K562 (cell line): ENCODE measurements around the gene MADD. TPM values are rescaled to one million over a fixed set of nuclear protein-coding genes. Genes with fewer than 3 reads are reported as not detected.
A peak's percentile ranks its signal among the peaks of the same experiment; 100 is the strongest.

Source experiments
- BCL6 ChIP-seq: fragments of 250-450 bp; sonication (Bioruptor Pico); IDR thresholded peaks from 2 replicates; pipeline ENCODE4 v1.4.0; 2020
- CBFA2T3 ChIP-seq: fragments of 450-650 bp; IDR thresholded peaks from 2 replicates; pipeline ENCODE4 v1.6.1; 2017
- CBX3 ChIP-seq, 2 experiments: IDR thresholded peaks; 1 replicate in 1 of 2; 2 replicates in 1 of 2; pipeline ENCODE4 v1.6.1; 2012; ENCODE audit warnings: inconsistent platforms in 2 of 2, low read length in 2 of 2, borderline replicate concordance in 1 of 2, control low read depth in 1 of 2
- CEBPG ChIP-seq, 3 experiments: fragments of 200-800 bp in 1 of 3; sonication (Bioruptor generic) in 1 of 3; sonication (generic) in 1 of 3; formaldehyde crosslinking in 1 of 3; IDR thresholded peaks in 2 of 3; conservative IDR thresholded peaks in 1 of 3; 2 replicates each; pipeline versions ENCODE4 v1.6.1 to v1.8.0; 2016 to 2022; ENCODE audit warnings: missing compliant biosample characterization in 2 of 3, missing genetic modification characterization in 2 of 3, mild to moderate bottlenecking in 1 of 3, missing genetic modification reagents in 1 of 3
- DNMT1 ChIP-seq: fragments of 450-650 bp; IDR thresholded peaks from 2 replicates; pipeline ENCODE4 v1.6.1; 2016; ENCODE audit warnings: antibody characterized with exemption, mild to moderate bottlenecking
- ELK3 ChIP-seq: fragments of 450-650 bp; formaldehyde crosslinking; IDR thresholded peaks from 2 replicates; pipeline ENCODE4 v1.4.0; 2020; ENCODE audit warnings: mild to moderate bottlenecking
- FOSL1 ChIP-seq: fragments of 200-800 bp; sonication (Bioruptor generic); conservative IDR thresholded peaks from 2 replicates; pipeline ENCODE4 v1.6.1; 2016; ENCODE audit warnings: missing genetic modification characterization, missing compliant biosample characterization
- LARP7 ChIP-seq: fragments of 450-650 bp; IDR thresholded peaks from 2 replicates; pipeline ENCODE4 v1.6.1; 2016
- MIER1 ChIP-seq: fragments of 450-650 bp; IDR thresholded peaks from 2 replicates; pipeline ENCODE4 v1.6.1; 2016; ENCODE audit warnings: antibody characterized with exemption, mild to moderate bottlenecking, low read depth
- NFIX ChIP-seq: fragments of 250-450 bp; sonication (Bioruptor Pico); IDR thresholded peaks from 2 replicates; pipeline ENCODE4 v1.4.0; 2020; ENCODE audit warnings: low read depth, mild to moderate bottlenecking, moderate library complexity
- POLR2AphosphoS2 ChIP-seq: IDR thresholded peaks from 2 replicates; pipeline ENCODE4 v1.6.1; 2012; ENCODE audit warnings: low read length, improper control_type of control experiment
- PTRF ChIP-seq: fragments of 450-650 bp; IDR thresholded peaks from 2 replicates; pipeline ENCODE4 v1.6.1; 2016; ENCODE audit warnings: mild to moderate bottlenecking, missing genetic modification characterization, missing compliant biosample characterization
- REST ChIP-seq, 2 experiments: fragments of 450-650 bp; formaldehyde crosslinking in 1 of 2; IDR thresholded peaks; 2 replicates each; pipeline versions ENCODE4 v1.4.0 to v1.6.1; 2014 to 2020; ENCODE audit warnings: mild to moderate bottlenecking in 2 of 2, borderline replicate concordance in 1 of 2, low read depth in 1 of 2
- RFX7 ChIP-seq: fragments of 250-450 bp; sonication (Bioruptor Pico); IDR thresholded peaks from 2 replicates; pipeline ENCODE4 v1.5.1; 2021; ENCODE audit warnings: mild to moderate bottlenecking
- SMARCA4 ChIP-seq: fragments of 450-650 bp; IDR thresholded peaks from 2 replicates; pipeline ENCODE4 v1.6.1; 2016
- SNIP1 ChIP-seq: fragments of 450-650 bp; IDR thresholded peaks from 2 replicates; pipeline ENCODE4 v1.7.1; 2017; ENCODE audit warnings: low read depth, mild to moderate bottlenecking
- ZNF12 ChIP-seq: sonication (generic); formaldehyde crosslinking; IDR thresholded peaks from 2 replicates; pipeline ENCODE4 v1.4.0; 2020; ENCODE audit warnings: mild to moderate bottlenecking, missing genetic modification reagents
- ZNF586 ChIP-seq: fragments of 450-650 bp; formaldehyde crosslinking; conservative IDR thresholded peaks from 2 replicates; pipeline ENCODE4 v1.4.0; 2020; ENCODE audit warnings: mild to moderate bottlenecking, moderate library complexity
- ZNF76 ChIP-seq: fragments of 250-450 bp; sonication (Bioruptor Pico); IDR thresholded peaks from 2 replicates; pipeline ENCODE4 v1.4.0; 2020; ENCODE audit warnings: mild to moderate bottlenecking, moderate library complexity, borderline replicate concordance
- polyA plus RNA-seq, 8 experiments: library from polyadenylated mRNA; depleted of rRNA in 4 of 8; stranded (reverse) in 5 of 8; unstranded in 3 of 8; fragments of >200 nt; fragmentation: Nextera tagmentation in 2 of 8; fragmentation: Illumina TruSeq in 1 of 8; extraction: Ambion mirVana in 2 of 8; extraction: Trizol in 1 of 8; gene quantifications; 2 replicates each; pipeline versions ENCODE4 v1.2.1 to v1.2.3, GENCODE V29; 2011 to 2014; ENCODE audit warnings: inconsistent platforms in 1 of 8, missing spikeins in 1 of 8
- total RNA-seq, 7 experiments: library from RNA; depleted of rRNA in 6 of 7; stranded (reverse); fragments of >200 nt in 6 of 7; fragmentation: Illumina TruSeq in 2 of 7; extraction: Trizol in 2 of 7; gene quantifications; 2 replicates each; pipeline versions ENCODE4 v1.2.1 to v1.2.3, GENCODE V29; 2011 to 2021; ENCODE audit warnings: low replicate concordance in 1 of 7
- TF ChIP-seq, protein P1 (sequence below): fragments of 450-650 bp; IDR thresholded peaks from 2 replicates; pipeline ENCODE4 v1.6.1; 2016; ENCODE audit warnings: missing biosample characterization, missing genetic modification characterization

Gene MADD
- total and polyA plus RNA-seq, 9 of the 15 experiments (the other 6 are each of a cell fraction or from before 2014, with no cell fraction given): 0.68 to 57.6 (median 33.6) TPM

DNA sequence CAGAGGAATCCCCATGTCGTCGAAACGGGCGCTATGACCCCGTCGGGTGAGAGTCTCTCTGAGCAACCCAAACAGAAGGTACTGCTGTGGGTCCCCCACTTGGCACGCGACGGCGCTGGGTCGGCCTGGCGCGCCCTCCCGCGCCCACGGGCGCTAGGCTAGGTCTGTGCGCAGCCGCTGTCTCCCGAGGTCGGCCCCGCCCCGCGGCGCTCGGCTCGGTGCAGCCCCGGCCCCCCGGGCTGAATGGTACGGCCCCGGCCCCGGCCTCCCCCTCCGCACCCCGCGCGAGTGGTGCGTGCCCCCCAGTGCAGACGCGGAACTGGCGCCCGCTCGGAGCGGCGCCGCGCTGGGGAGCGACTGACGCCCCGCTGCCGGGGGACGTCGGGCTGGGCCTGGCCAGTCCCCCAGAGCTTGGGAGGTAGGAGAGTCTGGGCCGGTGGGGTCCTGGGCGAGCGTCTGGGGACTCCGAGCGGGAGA is at the start of gene MADD (continued):
- TF ChIP-seq CEBPG (CRISPR knock-in tag; IDR thresholded peaks at IDR 0.05) (no peak), CEBPG (tag; conservative IDR thresholded peaks at IDR 0.05 in 1 of 2, IDR thresholded peaks at IDR 0.05 in 1 of 2) (no peak), BCL6 (CRISPR knock-in tag) (no peak), PTRF (tag) (no peak), FOSL1 (tag) (no peak), LARP7 (no peak), CBFA2T3 (no peak), ZNF586 (CRISPR knock-in tag) (no peak), MIER1 (no peak), SMARCA4 (no peak), NFIX (CRISPR knock-in tag) (no peak), POLR2AphosphoS2 (no peak), DNMT1 (no peak), ZNF76 (no peak), CBX3 (IDR thresholded peaks at IDR 0.05; ENCODE audit: borderline replicate concordance in 1 of 2, low read length in 2 of 2) (0 out of 3 replicates have a peak, but pooled peaks of 1 of the 2 experiments have one; percentile 6), REST (IDR thresholded peaks at IDR 0.05; ENCODE audit: borderline replicate concordance) (no peak), REST (CRISPR knock-in tag; IDR thresholded peaks at IDR 0.05; ENCODE audit: low read depth) (0 out of 2 replicates have a peak, but pooled peaks have one; percentile 21), SNIP1 (no peak), ELK3 (CRISPR knock-in tag) (no peak), ZNF12 (CRISPR knock-in tag) (no peak), RFX7 (CRISPR knock-in tag) (no peak)
- TF ChIP-seq, protein P1, sequence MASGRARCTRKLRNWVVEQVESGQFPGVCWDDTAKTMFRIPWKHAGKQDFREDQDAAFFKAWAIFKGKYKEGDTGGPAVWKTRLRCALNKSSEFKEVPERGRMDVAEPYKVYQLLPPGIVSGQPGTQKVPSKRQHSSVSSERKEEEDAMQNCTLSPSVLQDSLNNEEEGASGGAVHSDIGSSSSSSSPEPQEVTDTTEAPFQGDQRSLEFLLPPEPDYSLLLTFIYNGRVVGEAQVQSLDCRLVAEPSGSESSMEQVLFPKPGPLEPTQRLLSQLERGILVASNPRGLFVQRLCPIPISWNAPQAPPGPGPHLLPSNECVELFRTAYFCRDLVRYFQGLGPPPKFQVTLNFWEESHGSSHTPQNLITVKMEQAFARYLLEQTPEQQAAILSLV: no peak
